ENCODE data around the gene RNF207.

The RNF207 gene

DNA sequence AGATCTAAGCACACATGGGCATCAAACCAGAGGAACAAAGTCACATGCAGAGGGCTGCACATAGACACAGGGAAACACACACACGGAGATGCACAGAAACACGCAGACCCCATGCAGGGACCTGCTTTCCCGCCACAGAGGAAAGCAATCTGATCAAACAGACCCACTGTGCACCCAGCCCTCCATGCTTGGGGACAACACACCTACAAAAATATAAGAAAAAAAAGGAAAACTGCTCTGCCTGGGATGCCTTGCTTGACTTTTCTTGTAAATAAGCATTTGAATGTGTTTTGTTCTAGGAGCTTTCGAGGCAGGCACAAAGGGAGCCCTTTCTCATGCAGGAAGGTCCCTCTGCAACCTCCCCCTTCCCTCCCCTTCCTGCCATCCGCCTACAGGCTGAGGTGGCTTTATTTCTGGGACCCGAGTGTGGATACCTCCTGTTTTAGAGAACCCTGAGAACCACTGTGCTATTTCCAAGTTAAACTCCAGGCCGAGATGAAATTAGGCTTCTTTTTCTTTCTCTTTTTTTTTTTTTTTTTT, 33.4 kb downstream of the RNF207 start:
- no peak for DNase-seq

DNA sequence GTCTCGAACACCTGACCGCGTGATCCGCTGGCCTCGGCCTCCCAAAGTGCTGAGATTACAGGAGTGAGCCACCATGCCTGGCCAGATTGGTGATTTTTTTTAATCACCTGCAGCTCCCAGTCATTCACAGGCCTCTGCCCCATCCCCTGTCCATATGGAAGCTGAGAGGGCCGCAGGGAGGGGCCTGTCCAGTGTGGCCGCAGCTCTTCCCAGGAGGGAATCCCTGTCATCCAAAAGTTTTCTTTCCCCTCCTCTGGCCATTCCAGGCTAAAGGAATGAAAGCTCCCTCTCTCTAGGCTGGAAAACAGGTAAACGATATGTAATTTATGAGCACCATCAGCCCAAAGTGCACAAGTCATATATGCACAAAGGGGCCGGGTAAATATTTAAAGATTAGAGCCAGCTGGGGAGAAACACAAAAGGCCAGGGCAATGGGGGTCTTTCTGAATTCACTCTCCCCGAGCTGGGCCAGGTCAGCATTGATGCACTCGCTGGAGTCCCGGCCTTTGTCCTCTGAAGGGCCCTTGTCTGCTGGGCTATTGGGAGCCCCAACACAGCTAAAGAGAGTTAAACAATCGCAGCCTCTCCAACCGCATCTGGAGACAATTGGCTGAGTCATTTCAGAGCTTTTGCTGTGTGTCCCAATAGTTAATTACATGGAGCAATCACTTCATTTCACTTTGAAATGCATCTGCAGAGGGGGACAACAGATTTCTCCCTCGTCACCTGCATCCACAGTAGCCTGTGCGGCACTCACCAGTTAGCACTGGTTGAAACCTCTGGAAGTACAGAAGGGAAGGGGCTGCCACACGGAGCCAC, 34.2 kb downstream of the RNF207 start:
- no peak for DNase-seq

DNA sequence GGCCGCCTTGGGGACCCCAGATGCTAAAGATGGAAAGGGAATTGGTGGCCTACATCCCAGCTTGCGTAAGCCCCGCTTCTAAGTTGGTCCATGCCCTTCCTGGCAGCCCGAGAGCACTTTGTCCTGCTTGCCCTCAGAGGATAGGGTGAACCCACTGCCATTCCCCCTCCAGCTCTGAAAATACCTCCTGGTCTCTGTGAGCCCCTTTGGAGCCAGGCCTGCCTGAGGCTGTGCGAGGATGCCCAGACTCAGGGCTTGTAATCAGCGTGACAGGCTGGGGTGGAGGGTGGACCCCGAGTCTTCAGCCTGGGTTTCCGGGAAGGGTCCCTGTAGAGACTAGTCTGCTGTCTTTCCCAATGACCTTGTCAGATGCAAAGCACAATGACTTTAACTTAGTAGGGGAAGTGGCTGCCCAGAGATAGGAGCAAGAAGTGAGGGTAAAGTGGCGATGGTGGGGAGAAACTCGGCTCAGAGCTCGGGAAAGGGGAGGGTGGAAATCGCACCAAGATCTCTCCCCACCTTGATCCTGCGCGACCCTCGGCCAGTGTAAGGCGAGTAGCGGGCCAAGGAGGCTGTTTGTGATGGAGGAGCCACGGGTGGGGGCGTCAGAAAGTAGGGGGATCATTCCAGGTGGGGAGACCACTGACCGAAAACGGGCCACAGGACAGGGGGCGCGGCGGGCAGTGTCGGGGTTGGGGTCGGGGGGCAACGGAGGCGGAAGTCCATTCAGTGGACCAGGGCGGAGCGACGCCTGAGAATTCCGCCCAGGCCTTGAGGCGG, 35.4 kb downstream of the RNF207 start:
- no peak for DNase-seq

DNA sequence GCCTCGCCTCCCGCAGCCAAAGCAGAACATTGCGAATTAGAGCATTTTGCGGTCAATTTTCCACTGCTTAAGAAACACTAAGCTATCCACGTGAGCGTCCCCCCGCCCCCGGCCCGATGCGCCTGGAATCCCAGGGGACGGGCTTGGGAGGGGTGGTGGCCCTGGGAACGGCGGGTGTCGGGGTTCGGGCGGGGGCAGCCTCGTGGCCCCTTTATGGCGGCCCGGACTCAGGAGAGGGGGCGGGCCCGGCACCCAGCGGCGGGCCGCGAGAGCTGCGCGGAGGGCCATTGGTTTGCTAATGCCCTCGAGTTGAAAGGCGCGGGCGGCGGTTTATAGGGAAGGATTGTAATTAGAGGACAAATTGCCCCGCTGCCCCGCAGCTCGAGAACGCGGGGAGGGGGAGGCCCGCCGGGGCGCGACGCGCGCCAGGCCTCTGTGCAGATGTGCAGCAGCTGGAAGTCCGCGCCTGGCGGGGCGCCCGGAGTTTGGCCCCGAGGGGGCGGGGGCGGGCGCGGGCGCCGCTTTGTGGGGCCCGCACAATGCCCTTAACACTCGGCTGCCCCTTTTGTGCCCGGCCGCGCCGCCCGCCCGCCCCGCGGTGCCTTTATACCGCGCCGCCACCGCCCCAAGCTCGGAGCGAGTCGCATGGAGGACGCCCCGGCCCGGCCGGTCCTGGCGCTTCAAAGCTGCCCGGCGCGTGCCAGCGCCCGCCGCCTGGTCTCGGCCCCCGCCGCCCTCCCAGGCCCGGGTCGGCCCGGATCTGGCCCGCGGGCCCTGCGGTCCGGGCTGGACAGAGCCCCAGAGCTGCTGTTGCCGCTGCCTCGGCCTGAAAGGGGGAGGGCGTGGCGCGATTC, 36.2 kb downstream of the RNF207 start:
- DNase-seq, result no peak

DNA sequence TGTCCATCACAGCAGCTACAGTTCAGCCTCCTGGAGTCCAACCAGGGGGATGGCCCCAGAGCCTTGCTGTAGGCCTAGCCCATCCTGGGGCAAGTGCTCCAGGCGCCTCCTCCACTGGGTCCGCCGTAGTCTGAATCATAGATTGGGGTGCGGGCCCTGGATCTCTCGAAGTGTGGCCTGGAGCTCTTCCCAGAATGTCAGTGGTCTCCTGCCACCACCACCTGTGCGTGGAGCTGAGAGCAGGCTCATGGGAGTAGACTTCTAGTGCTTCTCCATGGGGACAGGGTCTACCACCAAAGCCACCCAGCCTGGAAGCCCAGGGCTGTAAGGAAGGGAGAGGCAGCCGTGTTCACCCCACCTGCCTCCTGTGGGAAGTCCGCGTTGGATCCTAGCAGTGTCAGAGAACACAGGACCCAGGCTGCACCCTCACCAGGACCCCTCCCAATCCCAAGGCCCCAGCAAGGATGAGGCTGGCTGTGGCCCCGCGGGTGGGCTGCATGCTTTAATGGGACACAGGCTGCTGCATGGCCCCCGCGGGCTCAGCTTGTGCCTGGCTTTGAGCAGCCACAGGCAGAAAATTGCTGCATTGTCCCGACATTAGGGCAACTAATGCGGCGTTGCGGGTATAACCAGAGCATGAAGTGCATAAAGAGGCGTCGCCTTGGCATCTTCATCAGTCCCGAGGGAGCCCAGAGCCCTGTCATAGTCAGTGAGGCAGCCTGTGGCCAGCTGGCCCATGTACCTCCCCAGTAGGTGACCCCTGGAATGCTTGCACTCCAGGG, 37.3 kb downstream of the RNF207 start:
- DNase-seq, result no peak

DNA sequence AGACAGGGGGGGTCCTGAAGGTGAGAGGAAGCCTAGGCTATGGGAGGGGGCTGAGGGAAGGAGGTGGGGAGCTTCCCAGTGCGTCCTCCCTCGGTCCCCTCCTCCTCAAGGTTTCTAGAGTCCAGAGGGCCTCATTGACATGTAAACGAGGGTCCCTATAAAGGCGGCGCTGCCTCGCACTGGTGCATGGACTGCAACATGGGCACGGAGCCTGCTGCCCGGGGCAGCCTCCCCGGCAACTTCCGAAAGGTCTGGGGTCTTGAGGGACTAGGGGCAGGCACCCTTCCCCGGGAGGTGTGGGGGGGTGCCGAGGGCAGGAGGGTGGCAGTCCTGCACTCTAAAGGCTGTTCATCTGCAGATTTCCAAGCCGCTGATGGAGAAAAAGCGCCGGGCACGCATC, 38.1 kb downstream of the RNF207 start, which contains the start of gene HES3:
HES3 (plus strand) TSS at position 187 of the 400 bp plus-strand sequence; CDS start at position 374, 187 bp downstream.
- DNase-seq, result no peak

DNA sequence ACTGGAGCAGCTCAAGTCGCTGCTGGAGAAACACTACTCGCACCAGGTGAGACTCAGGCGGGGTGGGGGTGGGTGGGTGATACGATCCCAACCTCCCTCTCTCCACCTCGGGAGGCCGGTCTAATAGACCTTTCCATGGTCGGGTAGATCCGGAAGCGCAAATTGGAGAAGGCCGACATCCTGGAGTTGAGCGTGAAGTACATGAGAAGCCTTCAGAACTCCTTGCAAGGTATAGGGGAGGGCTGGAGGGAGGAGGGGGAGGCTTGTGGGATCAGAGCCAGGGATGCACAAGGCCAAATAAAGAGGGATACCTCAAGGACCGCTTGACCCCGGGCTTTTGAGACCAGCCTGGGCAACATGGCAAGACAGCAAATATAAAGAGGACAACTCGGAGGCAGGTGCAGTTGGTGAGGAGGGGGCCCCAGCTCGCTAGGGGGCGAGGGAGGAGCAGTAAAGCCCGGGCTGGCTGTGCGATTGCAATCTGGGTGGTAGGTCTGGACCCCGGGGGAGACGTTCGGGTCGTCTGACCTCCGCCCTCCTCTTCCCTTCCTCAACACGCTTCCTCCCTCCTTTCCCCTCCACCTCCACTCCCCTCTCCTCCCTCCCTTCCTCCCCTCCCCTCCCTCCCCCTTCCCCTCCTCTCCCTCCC, 38.6 kb downstream of the RNF207 start:
- DNase-seq, result no peak

DNA sequence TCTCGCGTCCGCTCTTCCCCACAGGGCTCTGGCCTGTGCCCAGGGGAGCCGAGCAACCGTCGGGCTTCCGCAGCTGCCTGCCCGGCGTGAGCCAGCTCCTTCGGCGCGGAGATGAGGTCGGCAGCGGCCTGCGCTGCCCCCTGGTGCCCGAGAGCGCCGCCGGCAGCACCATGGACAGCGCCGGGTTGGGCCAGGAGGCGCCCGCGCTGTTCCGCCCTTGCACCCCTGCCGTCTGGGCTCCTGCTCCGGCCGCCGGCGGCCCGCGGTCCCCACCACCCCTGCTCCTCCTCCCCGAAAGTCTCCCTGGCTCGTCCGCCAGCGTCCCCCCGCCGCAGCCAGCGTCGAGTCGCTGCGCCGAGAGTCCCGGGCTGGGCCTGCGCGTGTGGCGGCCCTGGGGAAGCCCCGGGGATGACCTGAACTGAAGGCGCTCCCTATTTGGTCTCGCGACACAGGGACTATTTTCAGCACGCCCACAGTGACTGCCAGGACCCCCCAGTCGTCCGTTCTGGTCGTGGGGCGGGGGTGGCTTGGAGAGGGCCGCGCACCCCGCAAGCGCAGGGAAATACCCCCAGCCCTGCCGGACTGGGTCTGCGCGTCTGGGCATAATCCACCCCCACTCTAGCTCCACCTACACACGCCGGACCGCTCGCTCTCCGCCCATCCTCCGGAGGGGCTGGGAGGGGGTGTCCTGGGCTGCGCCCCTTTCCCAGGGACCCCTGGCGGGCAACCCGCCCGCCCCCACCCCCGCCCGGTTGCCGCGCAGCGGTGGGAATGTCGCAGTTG, 39.4 kb downstream of the RNF207 start:
- peak; percentile 64 for DNase-seq

DNA sequence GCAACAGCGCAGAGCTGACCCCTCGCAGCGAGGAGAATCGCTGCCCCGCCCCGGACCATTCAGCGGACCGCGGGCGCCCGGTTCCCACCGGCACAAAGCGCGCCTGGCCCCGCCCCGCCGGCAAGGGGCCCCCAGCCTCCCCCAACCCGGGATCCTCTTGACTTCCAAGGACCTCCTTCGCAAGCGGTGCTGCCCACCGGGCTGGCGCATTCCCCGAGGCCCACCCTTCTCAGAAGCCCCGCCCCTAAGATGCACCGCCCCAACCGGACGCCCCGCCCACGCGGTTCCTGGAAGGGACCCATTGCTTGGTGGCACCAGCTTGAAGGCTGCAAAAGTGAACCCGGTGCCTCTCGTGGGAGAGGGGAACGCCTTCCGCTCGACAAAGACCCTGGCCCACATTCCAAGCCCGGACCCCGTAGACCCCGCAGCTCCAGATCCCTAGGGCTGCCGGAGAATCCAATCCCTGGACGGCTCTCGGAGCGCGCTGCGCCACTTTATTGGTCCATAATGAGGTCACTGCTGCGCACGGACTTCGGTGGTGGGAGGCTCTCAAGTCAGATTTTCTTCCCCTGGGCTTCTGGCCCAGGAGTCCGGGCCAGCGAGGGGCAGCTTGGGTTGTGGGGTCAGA, 40.1 kb downstream of the RNF207 start:
- no peak for DNase-seq

DNA sequence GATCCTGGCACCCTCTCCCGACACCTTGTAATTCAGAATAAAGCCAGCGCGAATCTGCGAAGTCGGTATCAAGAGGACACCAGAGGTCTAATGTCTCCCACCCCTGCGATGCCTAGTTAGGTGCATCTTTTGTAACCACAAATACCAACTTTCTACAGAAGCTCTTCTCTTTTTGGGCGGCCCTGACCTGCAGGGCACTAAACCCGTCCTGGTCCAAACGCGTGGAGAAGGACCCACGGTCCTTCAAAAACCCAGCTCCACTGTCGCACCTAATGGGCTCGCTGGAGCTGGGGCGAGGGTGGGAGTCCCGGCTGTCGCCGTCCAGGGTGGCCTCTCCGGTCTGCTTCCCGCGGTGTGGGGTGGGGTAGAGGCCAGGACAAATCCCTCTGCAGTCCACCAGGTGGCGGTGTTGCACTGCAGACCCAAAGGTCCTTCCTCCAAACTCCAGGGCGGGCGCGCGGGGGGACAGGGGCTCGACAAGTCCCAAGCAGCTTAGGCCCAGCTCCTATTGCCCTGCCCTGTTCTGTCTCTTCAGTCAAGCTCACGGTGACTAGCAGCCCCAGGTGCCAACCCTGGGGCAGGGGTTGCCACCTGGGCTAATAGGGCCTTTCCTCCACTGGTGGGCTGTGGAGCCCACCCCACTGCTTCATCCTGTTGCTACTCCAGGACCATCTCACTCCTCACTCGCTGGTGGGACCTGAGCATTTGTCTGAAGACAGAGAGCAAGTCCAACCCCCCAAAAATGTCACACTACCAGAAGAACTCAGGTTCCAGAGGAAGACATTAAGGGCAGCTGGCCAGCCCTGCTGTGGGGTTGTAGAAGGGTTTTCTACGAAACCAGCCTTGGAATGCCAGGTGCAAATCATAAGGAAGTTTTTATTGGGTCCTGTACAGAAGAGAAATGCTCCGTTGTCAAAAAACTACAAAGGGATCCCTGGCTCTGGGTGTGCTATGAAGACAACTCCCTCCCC, 40.9 kb downstream of the RNF207 start:
- DNase-seq, result peak; percentile 70

DNA sequence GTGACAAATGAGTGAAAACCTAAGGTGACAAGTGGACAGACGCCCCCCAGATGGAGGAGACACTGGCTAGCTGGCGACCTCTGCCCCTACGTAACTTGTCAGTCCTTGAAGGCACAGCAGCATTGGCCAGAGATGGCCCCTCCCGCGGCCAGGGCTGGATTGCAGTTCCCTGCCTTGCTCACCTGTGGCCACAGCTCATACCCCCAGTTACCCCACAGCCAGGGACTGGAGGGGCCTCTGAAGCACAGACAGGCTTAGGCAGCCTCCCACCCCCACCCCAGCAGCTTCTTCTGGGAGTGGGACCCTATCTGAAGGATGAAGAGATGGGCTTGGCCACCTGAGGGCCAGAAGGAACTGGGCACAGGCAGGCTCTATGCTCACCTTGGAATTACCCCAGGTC, 41.7 kb downstream of the RNF207 start:
- DNase-seq, result no peak

DNA sequence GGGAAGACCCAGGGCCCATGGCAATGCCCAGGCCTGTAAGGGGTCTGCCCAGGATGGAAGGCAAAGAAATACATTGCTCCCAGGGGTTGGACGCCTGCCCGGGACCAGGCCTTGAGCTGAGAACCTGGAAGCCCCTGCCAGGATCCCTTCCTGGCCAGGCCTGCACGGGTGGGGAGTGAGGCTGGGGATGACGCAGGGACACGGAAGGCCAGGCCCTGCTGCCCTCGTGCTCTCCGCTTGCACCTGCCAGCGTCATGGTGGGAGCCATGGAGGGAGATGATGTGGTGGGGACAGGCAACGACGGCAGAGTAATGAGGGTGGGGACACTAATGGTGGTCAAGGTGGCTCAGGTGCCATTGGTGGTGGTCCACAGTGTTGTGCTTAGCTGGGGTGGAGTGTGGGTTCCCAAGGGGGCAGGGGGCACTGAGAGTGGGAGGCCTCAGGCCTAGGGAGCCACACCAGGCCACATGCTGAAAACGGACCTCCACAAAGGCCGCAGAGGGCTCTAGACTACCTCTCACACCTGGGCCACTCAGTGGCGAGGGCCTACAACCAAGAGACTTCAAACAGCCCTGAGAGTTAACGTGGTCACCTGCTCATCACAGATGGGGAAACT, 42.4 kb downstream of the RNF207 start:
- no peak for DNase-seq

DNA sequence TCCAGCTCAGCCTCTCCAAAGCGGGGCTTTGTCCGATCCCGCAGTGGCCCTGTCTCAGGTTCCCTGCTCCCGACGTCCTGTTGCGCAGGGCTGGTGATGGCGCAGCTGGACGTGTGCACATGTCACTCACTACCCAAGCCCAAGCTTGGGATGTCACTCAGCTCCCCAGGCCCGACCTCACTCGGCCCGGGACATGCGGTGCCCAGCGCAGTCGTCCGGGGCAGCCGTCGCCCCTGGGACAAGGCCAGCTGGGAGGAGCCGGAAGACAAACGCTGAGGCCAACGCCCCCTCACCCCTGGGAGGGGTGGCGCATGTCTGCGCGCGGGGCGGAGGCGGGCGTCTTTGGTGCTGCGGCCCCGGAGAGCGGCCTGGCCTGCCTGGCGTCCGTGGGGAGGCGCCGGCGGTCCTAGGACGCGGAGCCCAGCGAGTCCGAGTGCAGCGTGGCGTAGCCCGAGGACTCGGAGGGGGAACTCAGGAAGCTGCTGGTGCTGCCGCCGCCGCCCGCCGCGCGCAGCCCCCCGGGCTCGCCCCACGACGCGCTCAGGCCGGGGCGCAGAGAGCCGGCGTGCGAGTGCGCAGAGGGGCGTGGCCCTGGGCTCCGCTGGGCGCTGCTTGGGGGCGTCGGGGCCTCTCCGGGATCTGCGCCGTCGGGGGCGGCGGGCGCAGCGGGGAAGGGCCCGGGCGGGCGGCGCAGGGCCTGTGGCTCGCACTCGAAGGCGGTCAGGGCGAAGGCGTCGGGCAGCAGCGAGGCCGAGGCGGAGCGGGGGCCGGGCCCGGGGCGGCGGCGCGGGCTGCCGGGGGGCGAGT, 43.2 kb downstream of the RNF207 start:
- DNase-seq, result no peak

DNA sequence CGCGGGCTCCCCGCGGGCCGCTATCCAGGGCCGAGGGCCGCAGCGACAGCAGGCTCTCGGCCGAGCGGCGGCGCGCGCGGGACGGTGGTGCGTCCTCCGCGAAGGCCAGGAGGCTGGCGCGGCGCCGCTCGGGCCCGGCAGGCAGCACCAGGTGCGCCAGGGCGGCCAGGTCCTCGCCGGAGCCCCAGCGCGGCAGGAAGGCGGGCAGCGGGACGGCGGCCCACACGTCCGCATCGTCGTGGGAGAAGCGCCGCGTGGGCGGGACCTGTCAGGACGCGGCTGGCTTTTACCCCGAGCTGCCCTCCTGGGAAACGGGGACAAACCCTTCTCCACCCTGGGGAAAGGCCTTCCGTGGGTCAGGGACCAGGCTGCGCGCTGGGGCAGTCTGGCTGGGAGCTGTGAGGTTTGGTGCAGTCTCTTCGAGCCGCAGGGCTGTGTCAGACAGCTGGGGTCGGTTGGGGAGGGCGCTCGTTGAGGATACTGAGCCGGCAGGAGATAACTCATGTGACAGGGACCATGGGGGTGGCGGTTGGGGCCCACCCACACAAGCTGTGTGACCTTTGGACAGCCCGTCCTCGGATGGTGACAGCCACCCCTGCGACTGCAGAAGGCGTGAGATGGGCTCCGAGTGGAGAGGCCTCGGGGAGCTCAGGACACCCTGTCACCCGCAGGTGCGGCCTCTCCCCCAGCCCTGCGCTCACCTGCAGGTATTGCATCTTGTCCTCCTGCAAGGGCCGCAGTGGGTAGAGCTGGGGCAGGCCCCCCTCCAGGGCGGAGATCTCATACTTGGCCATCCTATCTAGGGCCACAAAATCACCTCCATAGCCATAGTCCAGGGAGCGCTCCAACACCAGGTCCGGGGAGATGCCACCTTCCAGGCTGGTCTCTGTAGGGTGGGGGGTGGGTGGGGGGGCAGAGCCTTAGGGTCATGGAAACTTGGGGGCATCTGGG, 44.1 kb downstream of the RNF207 start:
- no peak for DNase-seq

DNA sequence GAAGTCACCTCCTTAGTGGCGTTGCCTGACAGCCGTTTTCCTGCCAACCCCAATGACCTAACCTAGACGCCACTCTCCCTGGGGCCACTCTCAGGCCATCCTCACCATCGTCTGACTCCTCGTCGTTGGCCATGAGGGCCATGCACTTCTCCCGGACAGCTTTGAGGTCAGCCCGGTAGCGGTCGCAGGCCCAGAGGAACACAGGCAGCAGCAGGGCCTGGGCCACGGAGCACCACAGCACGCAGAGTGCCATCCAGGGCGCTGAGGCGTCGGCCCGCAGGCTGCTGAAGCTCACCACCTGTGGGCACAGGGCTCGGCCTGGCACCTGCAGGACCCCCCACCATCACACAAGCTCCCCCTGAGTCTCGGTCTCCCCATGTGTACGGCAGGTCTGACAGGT, 45.3 kb downstream of the RNF207 start:
- DNase-seq, result no peak

DNA sequence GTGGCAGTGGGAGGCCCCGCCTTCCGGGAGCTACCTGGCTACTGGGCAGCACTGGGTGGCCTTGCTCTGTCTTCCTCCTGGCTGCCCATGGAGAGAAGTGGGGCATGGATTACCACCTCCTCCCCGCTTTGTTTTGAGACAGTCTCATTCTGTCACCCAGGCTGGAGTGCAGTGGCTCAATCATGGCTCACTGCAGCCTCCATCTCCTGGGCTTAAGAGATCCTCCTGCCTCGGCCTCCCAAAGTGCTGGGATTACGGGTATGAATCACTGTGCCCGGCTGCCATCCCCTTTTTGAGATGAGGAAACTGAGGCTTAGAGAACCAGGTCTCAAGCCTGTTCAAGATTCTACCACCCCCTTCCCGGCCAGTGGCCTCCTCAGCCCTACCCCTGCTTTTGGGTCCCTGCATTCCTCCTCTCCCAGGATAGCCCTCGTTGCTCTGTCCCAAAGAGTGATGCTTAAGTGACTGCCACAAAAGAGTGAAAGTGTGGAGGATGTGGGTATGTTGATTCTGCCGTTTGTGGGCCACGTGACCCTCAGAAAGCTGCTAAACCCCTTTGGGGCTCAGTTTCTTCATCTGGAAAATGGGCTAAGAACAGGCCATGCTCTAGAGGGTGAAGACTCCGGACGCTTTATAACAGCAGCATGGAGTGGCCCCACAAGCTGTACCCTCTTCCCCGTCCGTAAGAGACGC, 45.9 kb downstream of the RNF207 start:
- DNase-seq, result no peak
